Mucosa of rectum (tissue), 2 donors: ENCODE results near the gene C2orf80.
"Not testable (repeated sequence)": the region's sequence is repeated elsewhere in the genome, so short reads cannot be mapped to it uniquely, and the experiment has no call there.

ENCODE experiments used
- H3K27ac ChIP-seq, 2 donors: one replicate each; pipeline ENCODE4 v1.7.0; 2013; ENCODE audit warnings: inconsistent platforms in 2 of 2, low read depth in 2 of 2, low read length in 2 of 2
- H3K27me3 ChIP-seq, 2 donors: one replicate each; pipeline ENCODE4 v1.7.0; 2013; ENCODE audit warnings: low read length in 2 of 2; ENCODE audit not compliant: control insufficient read depth in 2 of 2, insufficient read depth in 2 of 2
- H3K36me3 ChIP-seq, 2 donors: one replicate each; pipeline ENCODE4 v1.7.0; 2013; ENCODE audit warnings: low read length in 2 of 2; ENCODE audit not compliant: control insufficient read depth in 2 of 2, insufficient read depth in 2 of 2
- H3K4me1 ChIP-seq, 2 donors: one replicate each; pipeline ENCODE4 v1.7.0; 2013; ENCODE audit warnings: low read length in 2 of 2, mild to moderate bottlenecking in 1 of 2; ENCODE audit not compliant: control insufficient read depth in 2 of 2, insufficient read depth in 2 of 2
- H3K4me3 ChIP-seq, 2 donors: one replicate each; pipeline ENCODE4 v1.7.0; 2013; ENCODE audit warnings: low read length in 2 of 2
- H3K9ac ChIP-seq, 2 donors: one replicate each; pipeline ENCODE4 v1.7.0; 2013; ENCODE audit warnings: low read length in 2 of 2, low read depth in 1 of 2, mild to moderate bottlenecking in 1 of 2
- H3K9me3 ChIP-seq, 2 donors: one replicate each; pipeline ENCODE4 v1.7.0; 2013; ENCODE audit warnings: low read length in 2 of 2; ENCODE audit not compliant: control insufficient read depth in 2 of 2
- donor health status: healthy.
- donor health status: Normal muscosa, but diverticular disease.

Gene C2orf80

GRCh38 chr2:208189810-208190503, at the start of gene C2orf80:
Gene C2orf80 (minus strand): TSS chr2:208190030. CDS start chr2:208186986, 3,044 bp downstream.
- Histone ChIP-seq H3K9ac (no peak within 1 kb of the TSS), H3K9me3 (no peaks in the 10 kb centered on the region), H3K27ac (no peak within 1 kb of the TSS), H3K4me3 (no peak within 1 kb of the TSS), H3K36me3 (no peaks in the 10 kb centered on the region), H3K27me3 (no peaks in the 10 kb centered on the region), H3K4me1 (no peaks in the 10 kb centered on the region)

GRCh38 chr2:208235860-208236259, 46.0 kb upstream of the C2orf80 start:
- Histone ChIP-seq H3K9ac (no peak overlapping the region), H3K9me3 (peaks cover 0 to 3% of the 10 kb centered on the region in 2 donors), H3K4me3 (no peak overlapping the region), H3K27me3 (no peaks in the 10 kb centered on the region), H3K36me3 (peaks cover 27 to 33% of the 10 kb centered on the region in 2 donors), H3K4me1 (no peaks in the 10 kb centered on the region), H3K27ac (no peak overlapping the region)

- Histone ChIP-seq H3K27ac (no peak overlapping the region), H3K4me3 (no peak overlapping the region), H3K27me3 (no peaks in the 10 kb centered on the region), H3K9ac (no peak overlapping the region), H3K36me3 (peaks cover 26 to 27% of the 10 kb centered on the region in 2 donors), H3K4me1 (no peaks in the 10 kb centered on the region), H3K9me3 (peaks cover 0 to 3% of the 10 kb centered on the region in 2 donors)
Measured at GRCh38 chr2:208234786-208235185, 45.0 kb upstream of the C2orf80 start.

GRCh38 chr2:208228476-208228875, 38.6 kb upstream of the C2orf80 start:
- Histone ChIP-seq H3K27me3 (no peaks in the 10 kb centered on the region), H3K4me3 (no peak overlapping the region), H3K27ac (no peak overlapping the region), H3K4me1 (no peaks in the 10 kb centered on the region), H3K9me3 (peaks cover 0 to 3% of the 10 kb centered on the region in 2 donors), H3K9ac (no peak overlapping the region), H3K36me3 (no peaks in the 10 kb centered on the region)

- Histone ChIP-seq H3K9me3 (peaks cover 0 to 3% of the 10 kb centered on the region in 2 donors), H3K27me3 (no peaks in the 10 kb centered on the region), H3K9ac (no peak overlapping the region)
Measured at GRCh38 chr2:208227581-208228232, 37.9 kb upstream of the C2orf80 start.

GRCh38 chr2:208224802-208225201, 35.0 kb upstream of the C2orf80 start:
- no peaks in the 10 kb centered on the region for H3K36me3 ChIP-seq
- H3K27me3 ChIP-seq, result no peaks in the 10 kb centered on the region
- H3K27ac ChIP-seq, result no peak overlapping the region
- no peaks in the 10 kb centered on the region for H3K4me1 ChIP-seq
- no peak overlapping the region for H3K4me3 ChIP-seq
- H3K9ac ChIP-seq, result no peak overlapping the region
- H3K9me3 ChIP-seq, result no peaks in the 10 kb centered on the region

More at GRCh38 chr2:208227581-208228232, 37.9 kb upstream of the C2orf80 start:
- Histone ChIP-seq H3K27ac (no peak overlapping the region), H3K4me1 (no peaks in the 10 kb centered on the region), H3K4me3 (no peak overlapping the region), H3K36me3 (no peaks in the 10 kb centered on the region)

GRCh38 chr2:208222351-208222750, 32.5 kb upstream of the C2orf80 start:
- H3K4me3 ChIP-seq, result no peak overlapping the region
- H3K36me3 ChIP-seq, result no peaks in the 10 kb centered on the region
- H3K9me3 ChIP-seq, result no peaks in the 10 kb centered on the region
- no peaks in the 10 kb centered on the region for H3K27me3 ChIP-seq
- H3K9ac ChIP-seq, result no peak overlapping the region
- H3K4me1 ChIP-seq, result no peaks in the 10 kb centered on the region
- H3K27ac ChIP-seq, result no peak overlapping the region

GRCh38 chr2:208221873-208222272, 32.0 kb upstream of the C2orf80 start:
- not testable (repeated sequence) for H3K36me3 ChIP-seq, H3K27me3 ChIP-seq, H3K27ac ChIP-seq, H3K9ac ChIP-seq, H3K4me1 ChIP-seq, H3K4me3 ChIP-seq, H3K9me3 ChIP-seq

GRCh38 chr2:208210688-208211451, 21.0 kb upstream of the C2orf80 start:
- Histone ChIP-seq H3K4me3 (no peak overlapping the region), H3K36me3 (no peaks in the 10 kb centered on the region), H3K9me3 (no peaks in the 10 kb centered on the region), H3K27ac (no peak overlapping the region), H3K4me1 (no peaks in the 10 kb centered on the region), H3K27me3 (no peaks in the 10 kb centered on the region), H3K9ac (no peak overlapping the region)
